ENCODE measurements around the gene LYRM2.

The LYRM2 gene

DNA sequence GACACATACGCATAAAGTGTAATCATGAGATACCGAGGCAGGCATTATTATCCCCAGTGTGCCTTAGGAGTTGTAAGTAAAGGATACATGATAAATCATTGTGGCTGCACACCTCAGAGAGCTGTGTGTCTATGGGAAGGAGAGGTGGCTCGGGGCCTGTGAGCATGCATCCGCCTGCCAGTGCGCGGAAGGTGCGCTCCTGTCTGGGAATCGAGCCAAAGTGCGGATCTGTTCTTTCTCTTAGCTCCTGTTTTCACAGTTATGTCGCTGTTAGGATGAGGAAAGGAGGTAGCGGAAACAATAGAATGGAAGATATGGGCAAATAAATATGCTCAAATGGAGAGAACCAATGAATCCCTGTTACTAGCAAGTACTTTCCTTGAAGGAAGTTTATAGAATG, 107.6 kb downstream of the LYRM2 start:
- TF ChIP-seq BCL11A (tag by site-specific recombination; IDR thresholded peaks at IDR 0.05; ENCODE audit: low read depth) (no peak), ZNF544 (tag by site-specific recombination; IDR thresholded peaks at IDR 0.05) (no peak), ZNF2 (tag by site-specific recombination; IDR thresholded peaks at IDR 0.05) (no peak), ZNF529 (tag by site-specific recombination; IDR thresholded peaks at IDR 0.05; ENCODE audit: insufficient replicate concordance) (no peak), ZNF157 (tag by site-specific recombination; IDR thresholded peaks at IDR 0.05) (no peak), ZNF311 (tag by site-specific recombination; IDR thresholded peaks at IDR 0.05; ENCODE audit: borderline replicate concordance) (no peak), ZNF239 (tag by site-specific recombination; IDR thresholded peaks at IDR 0.05) (no peak), ZNF214 (tag by site-specific recombination; IDR thresholded peaks at IDR 0.05; ENCODE audit: borderline replicate concordance) (no peak), WT1 (tag by site-specific recombination; IDR thresholded peaks at IDR 0.05) (no peak), HOXA7 (CRISPR knock-in tag; IDR thresholded peaks at IDR 0.05; ENCODE audit: borderline replicate concordance) (no peak)
- TF ChIP-seq, protein P1, sequence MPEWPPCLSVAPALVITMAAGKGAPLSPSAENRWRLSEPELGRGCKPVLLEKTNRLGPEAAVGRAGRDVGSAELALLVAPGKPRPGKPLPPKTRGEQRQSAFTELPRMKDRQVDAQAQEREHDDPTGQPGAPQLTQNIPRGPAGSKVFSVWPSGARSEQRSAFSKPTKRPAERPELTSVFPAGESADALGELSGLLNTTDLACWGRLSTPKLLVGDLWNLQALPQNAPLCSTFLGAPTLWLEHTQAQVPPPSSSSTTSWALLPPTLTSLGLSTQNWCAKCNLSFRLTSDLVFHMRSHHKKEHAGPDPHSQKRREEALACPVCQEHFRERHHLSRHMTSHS (tag by site-specific recombination; IDR thresholded peaks at IDR 0.05), result no peak
- TF ChIP-seq, protein P2, sequence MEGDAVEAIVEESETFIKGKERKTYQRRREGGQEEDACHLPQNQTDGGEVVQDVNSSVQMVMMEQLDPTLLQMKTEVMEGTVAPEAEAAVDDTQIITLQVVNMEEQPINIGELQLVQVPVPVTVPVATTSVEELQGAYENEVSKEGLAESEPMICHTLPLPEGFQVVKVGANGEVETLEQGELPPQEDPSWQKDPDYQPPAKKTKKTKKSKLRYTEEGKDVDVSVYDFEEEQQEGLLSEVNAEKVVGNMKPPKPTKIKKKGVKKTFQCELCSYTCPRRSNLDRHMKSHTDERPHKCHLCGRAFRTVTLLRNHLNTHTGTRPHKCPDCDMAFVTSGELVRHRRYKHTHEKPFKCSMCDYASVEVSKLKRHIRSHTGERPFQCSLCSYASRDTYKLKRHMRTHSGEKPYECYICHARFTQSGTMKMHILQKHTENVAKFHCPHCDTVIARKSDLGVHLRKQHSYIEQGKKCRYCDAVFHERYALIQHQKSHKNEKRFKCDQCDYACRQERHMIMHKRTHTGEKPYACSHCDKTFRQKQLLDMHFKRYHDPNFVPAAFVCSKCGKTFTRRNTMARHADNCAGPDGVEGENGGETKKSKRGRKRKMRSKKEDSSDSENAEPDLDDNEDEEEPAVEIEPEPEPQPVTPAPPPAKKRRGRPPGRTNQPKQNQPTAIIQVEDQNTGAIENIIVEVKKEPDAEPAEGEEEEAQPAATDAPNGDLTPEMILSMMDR (tag by site-specific recombination; IDR thresholded peaks at IDR 0.05), result no peak
- TF ChIP-seq, protein P3, sequence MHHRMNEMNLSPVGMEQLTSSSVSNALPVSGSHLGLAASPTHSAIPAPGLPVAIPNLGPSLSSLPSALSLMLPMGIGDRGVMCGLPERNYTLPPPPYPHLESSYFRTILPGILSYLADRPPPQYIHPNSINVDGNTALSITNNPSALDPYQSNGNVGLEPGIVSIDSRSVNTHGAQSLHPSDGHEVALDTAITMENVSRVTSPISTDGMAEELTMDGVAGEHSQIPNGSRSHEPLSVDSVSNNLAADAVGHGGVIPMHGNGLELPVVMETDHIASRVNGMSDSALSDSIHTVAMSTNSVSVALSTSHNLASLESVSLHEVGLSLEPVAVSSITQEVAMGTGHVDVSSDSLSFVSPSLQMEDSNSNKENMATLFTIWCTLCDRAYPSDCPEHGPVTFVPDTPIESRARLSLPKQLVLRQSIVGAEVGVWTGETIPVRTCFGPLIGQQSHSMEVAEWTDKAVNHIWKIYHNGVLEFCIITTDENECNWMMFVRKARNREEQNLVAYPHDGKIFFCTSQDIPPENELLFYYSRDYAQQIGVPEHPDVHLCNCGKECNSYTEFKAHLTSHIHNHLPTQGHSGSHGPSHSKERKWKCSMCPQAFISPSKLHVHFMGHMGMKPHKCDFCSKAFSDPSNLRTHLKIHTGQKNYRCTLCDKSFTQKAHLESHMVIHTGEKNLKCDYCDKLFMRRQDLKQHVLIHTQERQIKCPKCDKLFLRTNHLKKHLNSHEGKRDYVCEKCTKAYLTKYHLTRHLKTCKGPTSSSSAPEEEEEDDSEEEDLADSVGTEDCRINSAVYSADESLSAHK (tag by site-specific recombination; IDR thresholded peaks at IDR 0.05), result no peak
- no peak overlapping the region for H3K4me3 ChIP-seq (ENCODE audit: low read depth, low read length)
- no peaks in the 10 kb centered on the region for H3K4me1 ChIP-seq (ENCODE audit: control insufficient read depth, insufficient read depth, low read length)
- peaks cover 0 to 3% of the 10 kb centered on the region in 2 experiments; a peak in 1 of 3 replicates for H3K36me3 ChIP-seq (ENCODE audit: control insufficient read depth in 2 of 2, insufficient read depth in 1 of 2, low read length in 2 of 2)
- H3K27ac ChIP-seq (ENCODE audit: extremely low read depth, low read depth, low read length), result no peak overlapping the region
- H3K9me3 ChIP-seq (ENCODE audit: control insufficient read depth, insufficient read depth, low read depth, low read length), result no peaks in the 10 kb centered on the region
- ChIA-PET POLR2A (no interaction called here), CTCF (no interaction called here)

DNA sequence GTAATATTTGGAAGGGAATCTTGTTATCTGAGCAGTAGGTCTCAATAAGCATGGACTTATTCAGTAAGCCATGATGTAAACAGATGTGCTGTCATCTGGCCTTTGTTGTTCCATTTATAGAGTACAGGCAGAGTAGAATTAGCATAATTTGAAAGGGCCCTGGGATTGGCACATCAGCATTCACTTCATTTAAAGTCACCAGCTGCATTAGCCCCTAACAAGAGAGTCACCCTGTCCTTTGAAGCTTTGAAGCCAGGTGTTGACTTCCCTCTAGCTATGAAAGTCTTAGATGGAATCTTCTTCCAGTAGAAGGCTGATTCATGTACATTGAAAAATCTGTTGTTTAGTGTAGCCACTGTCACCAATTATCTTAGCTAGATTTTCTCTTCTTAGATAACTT, 109.7 kb downstream of the LYRM2 start:
- ChIA-PET POLR2A (no interaction called here), CTCF (interaction anchor here (1.2 kb wide), 1 partner anchor 11 kb away, joined by 5 read pairs; no protein-coding TSS in a partner anchor)
- H3K4me1 ChIP-seq (ENCODE audit: control insufficient read depth, insufficient read depth, low read length), result no peaks in the 10 kb centered on the region
- H3K36me3 ChIP-seq (ENCODE audit: control insufficient read depth in 2 of 2, insufficient read depth in 1 of 2, low read length in 2 of 2), result peaks cover 0 to 3% of the 10 kb centered on the region in 2 experiments; a peak in 1 of 3 replicates
- no peak overlapping the region for H3K4me3 ChIP-seq (ENCODE audit: low read depth, low read length)
- H3K9me3 ChIP-seq (ENCODE audit: control insufficient read depth, insufficient read depth, low read depth, low read length), result no peaks in the 10 kb centered on the region
- TF ChIP-seq SALL2 (tag by site-specific recombination; IDR thresholded peaks at IDR 0.05; ENCODE audit: borderline replicate concordance) (no peak), ZNF248 (tag by site-specific recombination; IDR thresholded peaks at IDR 0.05) (no peak), ZNF140 (tag by site-specific recombination; IDR thresholded peaks at IDR 0.05) (no peak), ZBTB8A (tag by site-specific recombination; IDR thresholded peaks at IDR 0.05) (no peak), ZNF239 (tag by site-specific recombination; IDR thresholded peaks at IDR 0.05) (no peak)
- TF ChIP-seq, protein P4, sequence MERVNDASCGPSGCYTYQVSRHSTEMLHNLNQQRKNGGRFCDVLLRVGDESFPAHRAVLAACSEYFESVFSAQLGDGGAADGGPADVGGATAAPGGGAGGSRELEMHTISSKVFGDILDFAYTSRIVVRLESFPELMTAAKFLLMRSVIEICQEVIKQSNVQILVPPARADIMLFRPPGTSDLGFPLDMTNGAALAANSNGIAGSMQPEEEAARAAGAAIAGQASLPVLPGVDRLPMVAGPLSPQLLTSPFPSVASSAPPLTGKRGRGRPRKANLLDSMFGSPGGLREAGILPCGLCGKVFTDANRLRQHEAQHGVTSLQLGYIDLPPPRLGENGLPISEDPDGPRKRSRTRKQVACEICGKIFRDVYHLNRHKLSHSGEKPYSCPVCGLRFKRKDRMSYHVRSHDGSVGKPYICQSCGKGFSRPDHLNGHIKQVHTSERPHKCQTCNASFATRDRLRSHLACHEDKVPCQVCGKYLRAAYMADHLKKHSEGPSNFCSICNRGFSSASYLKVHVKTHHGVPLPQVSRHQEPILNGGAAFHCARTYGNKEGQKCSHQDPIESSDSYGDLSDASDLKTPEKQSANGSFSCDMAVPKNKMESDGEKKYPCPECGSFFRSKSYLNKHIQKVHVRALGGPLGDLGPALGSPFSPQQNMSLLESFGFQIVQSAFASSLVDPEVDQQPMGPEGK (tag by site-specific recombination; IDR thresholded peaks at IDR 0.05), result no peak
- no peak overlapping the region for H3K27ac ChIP-seq (ENCODE audit: extremely low read depth, low read depth, low read length)

Data from HEK293 (cell line).